GM18907 (cell line): ENCODE results near the gene ZNF561.
"Not testable (repeated sequence)": the region's sequence is repeated elsewhere in the genome, so short reads cannot be mapped to it uniquely, and the experiment has no call there.

Source experiments
- ATAC-seq: cut with Tn5 transposase; IDR thresholded peaks from one replicate; pipeline ENCODE4 v1.9.1; 2021; ENCODE audit warnings: mild to moderate bottlenecking, moderate library complexity; ENCODE audit not compliant: unreplicated experiment

The ZNF561 gene

DNA sequence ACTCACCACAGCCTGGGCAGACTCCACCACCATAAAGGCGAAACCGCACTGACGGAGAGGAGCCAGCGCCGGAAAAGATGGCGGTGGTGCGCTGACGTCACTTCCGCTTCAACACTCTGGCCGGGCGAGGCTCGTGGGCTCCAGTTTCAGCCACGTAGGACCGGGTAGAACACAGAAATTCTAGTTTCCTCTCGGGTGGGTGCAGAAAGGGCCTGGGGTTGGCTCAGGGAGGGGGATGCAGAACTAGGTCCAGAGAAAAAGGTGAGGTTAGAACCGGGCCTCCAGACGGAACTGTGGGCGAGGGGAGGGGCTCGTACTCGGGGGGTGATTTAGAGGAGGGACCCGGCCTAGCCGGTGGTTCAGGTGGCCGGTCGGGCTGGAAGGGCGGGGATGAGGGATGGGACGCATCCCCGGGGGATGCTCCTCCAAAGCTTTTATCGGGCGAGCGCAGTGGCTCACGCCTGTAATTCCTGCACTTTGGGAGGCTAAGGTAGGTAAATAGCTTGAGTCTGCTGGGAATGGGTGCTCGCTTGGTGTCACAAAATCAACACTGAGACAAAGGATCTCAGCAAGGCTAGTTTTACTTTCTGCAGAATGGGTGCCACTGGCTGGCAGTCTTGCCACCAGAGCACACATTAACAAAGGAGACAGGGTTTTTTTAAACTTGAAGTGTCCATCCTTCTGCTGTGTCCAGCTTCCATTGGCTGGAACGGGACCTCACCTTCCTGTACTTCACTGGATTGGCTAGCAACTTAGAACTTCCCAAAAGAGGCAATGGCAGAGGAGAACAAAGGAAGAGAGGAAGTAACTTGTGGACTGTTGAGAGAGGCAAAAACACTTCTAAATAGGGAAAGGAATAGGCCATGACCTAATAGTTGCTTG, at the start of gene ZNF561:
Gene ZNF561 (minus strand): TSS at position 77 of the 882 bp plus-strand sequence. CDS start 1,776 bp downstream, outside the sequence.
- peak; percentile 81 for ATAC-seq

DNA sequence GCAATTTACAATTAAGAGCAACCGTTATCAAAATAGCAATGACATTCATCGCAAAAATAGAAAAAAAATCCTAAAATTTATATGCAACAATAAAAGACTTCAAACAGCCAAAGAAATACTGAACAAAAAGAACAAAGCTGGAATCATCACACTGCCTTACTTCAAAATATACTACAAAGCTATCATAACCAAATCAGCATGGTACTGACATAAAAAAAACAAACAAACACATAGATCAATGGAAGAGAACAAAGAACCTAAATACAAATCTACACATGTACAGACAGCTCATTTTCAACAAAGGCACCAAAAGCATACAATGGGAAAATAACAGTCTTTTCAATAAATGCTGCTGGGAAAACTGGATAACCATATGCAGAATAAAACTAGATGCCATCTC, 47.5 kb upstream of the ZNF561 start:
- no peak for ATAC-seq

DNA sequence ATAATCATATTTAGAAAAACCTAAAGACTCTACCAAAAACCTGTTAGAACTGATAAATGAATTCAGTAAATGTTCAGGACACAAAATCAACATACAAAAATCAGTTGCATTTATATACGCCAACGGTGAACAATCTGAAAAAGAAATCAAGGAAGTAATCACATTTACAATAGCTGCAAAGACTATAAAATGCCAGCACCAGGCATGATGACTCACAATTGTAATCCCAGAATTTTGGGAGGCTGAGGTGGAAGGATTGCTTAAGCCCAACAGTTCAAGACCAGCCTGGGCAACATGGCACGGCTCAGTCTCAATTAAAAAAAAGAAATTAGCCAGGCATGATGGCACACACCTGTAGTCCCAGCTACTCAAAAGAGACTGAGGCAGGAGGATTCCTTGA, 46.9 kb upstream of the ZNF561 start:
- ATAC-seq: no peak

DNA sequence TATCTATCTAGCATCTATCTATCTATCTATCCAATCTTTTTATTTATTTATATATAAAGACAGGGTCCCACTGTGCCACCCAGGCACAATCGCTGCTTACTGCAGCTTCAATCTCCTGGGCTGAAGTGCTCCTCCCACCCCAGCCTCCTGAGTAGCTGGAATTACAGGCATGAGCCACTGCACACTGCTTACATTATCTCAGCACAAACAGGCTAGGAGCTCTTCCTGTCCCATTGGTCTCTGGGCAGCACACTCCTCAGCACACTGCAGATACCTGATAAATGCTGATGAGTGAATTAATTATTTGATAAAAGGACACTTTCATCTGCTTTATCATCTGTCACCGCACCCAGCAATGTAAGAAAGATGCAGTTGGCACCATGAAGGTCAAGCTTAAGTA, 37.7 kb upstream of the ZNF561 start:
- no peak for ATAC-seq

DNA sequence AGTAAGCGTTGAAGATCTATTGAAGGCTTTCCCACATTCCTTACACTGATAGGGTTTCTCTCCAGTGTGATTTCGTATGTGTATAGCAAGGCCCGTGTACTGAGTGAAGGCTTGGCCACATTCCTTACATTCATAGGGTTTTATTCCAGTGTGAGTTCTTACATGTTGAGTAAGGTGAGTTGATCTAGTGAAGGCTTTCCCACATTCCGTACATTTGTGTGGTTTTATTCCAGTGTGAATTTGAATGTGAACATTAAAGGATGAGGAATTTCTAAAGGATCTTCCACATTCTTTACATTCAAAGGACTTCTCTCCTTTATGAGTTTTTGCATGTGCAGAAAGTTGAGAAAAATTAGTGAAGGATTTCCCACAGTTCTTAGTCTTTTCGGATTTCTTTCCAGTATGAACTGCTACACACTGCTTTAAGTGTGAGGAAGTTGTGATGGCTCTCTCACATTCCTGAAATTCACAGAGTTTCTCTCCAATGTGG, 32.1 kb upstream of the ZNF561 start:
- ATAC-seq: not testable (repeated sequence)

DNA sequence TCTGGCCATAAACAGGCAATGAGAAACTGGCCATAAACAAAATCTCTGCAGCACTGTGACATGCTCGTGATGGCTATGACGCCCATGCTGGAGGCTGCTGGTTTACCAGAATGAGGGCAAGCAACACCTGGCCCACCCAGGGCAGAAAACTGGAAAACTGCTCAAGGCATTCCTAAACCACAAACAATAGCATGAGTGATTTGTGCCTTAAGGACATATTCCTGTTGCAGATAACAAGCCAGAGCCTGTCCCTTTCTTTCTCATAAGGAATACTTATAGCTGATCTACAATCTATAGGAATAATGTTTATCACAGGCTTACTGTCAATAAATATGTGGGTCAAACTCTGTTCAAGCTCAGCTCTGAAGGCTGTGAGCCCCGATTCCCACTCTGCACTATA, 30.4 kb upstream of the ZNF561 start:
- ATAC-seq: not testable (repeated sequence)

DNA sequence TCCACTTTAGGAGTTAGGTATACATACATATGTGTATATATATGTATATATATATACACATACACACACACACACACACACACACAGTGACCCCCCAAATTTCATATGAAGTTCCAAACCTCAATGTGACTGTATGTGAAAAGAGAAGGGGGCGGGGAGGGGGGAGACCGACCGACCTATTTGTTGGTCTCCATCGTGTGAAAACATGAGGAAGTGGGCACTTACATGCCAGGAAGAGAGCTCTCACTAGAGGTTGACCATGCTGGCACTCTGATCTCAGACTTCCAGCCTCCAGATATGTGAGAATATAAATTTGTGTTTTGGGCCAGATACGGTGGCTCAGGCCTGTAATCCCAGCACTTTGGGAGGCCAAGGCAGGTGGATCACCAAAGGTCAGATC, 29.3 kb upstream of the ZNF561 start:
- no peak for ATAC-seq

DNA sequence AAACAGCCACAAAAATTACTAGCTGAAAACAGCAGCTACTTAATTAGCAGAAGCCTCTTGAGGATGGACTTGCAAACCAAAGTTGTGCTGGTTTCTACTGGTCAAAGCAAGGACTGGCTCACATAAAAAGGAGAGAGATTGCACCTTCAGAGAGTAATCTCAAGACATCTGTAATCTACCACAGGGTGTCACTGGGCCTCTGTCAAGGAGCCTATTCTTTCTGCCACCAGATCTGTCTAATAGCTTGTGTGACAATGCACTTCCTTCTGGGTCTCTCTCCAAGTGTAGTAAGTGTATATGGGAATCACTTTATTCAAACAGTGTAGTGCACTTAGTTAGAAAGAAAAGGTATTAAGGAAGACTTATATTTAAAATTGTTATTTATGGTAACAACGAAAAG, 24.4 kb upstream of the ZNF561 start:
- ATAC-seq: no peak

DNA sequence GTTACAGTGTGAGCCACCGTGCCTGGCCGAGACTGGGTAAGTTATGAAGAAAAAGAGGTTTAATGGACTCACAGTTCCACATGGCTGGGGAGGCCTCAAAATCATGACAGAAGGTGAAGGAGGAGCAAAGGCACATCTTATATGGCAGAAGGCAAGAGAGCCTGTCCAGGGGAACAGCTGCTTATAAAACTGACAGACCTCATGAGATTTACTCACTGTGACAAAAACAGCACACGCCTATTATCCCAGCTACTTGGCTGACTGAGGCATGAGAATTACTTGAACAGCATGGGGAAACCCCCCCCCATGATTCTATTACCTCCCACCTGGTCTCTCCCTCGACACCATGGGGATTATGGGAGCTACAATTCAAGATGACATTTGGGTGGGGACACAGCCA, 23.4 kb upstream of the ZNF561 start:
- ATAC-seq: no peak

DNA sequence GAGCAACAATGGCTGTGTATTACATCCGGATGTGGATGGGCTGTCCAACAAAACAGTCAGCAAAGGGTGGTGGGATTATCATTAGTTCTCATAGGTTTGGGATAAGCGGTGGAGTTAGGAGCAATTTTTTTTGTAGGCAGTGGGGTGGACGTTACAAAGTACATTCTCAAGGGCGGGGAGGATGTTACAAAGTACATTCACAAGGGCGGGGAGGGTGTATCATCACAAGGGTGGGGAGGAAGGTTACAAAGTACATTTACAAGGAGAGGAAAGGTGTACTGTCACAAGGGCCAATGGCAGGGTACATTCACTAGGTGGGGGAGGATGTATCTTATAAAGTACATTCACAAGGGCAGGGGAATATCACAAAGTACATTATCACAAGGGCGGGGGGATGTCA, 20.8 kb upstream of the ZNF561 start:
- ATAC-seq: no peak

DNA sequence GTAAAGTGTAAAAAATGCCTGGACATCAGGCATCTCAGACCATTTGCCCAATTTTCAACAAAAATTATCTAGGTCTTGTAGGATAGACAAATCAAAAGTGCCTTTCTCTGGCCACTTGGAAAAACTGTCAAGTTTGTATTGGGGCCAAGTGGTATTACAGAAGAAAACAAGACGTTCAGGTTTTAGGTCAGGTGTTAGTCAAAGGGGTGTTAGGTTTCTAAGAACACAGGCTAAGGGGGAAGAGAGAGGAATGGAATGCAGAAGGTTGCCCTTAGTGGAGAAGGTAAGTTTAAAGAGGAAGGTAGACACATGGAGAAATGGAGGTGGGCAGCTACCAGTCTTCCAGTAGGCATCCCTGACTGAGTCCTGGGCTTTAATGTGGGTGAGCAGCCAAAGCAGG, 19.9 kb upstream of the ZNF561 start:
- ATAC-seq: no peak

DNA sequence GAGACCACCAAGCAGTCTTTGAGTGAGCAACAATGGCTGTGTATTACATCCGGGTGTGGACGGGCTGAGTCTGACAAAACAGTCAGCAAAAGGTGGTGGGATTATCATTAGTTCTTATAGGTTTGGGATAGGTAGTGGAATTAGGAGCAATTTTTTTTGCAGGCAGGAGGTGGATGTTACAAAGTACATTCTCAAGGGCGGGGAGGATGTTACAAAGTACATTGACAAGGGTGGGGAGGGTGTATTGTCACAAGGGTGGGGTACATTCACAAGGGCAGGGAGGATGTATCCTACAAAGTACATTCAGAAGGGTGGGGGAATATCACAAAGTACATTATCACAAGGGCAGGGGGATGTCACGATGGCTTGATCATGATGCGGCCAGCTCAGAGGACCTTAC, 15.0 kb upstream of the ZNF561 start:
- no peak for ATAC-seq

DNA sequence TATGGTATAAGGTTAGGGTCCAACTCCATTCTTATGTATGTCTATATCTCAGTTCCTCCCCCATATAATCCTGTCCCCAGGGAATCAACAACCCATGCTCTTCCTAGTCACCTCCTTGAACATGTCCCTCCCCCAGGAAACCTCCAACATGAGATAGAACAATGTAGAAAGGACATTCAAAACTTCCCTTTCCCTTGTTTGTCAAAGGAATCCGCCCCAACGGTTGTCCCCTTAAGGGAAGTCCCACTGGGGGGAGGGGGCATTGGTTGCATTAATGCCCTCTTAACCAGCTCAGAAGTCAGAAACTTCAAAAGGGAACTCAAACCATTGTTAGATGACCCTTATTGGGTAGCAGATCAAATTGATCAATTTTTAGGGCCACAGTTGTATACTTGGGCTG, 6.8 kb upstream of the ZNF561 start:
- ATAC-seq: no peak

DNA sequence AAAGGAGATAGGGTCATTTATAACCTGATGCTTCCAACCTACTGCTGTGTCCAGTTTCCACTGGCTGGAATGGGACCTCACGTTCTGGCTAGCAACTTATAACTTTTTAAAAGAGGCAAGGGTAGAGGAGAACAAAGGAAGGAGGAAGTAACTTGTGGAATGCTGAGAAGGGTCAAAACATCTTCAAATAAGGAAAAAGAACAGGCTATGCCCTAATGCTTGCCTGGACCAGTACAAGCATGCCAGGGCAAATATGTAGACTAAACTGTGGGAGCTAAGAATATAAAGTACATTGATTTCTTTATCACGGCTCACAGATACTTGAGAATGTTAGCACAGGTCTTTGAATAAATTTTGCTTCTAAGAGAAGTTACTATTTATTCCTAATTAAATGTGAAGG, 1.5 kb upstream of the ZNF561 start:
- no peak for ATAC-seq

DNA sequence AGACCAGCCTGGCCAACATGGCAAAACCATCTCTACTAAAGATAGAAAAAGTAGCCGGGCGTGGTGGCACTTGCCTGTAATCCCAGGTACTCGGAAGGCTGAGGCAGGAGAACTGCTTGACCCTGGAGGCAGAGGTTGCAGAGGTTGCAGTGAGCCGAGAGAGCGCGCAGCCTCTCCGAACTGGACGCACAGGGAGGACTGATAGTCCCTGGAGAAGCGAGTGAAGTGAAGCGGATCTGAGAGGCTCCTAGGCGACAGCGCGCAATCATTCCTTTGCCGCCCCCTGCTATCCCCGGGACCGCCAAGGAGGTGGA, 233 bp downstream of the ZNF561 start:
- ATAC-seq: no peak

DNA sequence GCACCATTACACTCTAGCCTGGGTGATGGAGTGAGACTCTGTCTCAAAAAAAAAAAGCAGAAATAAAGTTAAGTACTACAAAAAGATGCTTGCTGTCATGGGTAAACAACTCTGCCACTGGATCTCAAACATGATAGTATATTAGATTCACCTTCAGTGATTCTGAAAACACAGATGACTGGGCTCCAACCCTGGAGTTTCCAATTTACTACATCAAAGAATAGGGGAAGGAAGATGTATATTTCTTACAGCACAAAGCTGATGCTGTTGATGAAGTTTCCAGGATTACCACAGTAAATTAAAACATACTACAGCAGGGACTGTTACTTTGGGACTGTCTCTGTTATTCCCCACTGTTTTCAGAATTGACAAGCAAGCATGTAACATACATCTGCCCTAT, 5.2 kb downstream of the ZNF561 start:
- no peak for ATAC-seq

DNA sequence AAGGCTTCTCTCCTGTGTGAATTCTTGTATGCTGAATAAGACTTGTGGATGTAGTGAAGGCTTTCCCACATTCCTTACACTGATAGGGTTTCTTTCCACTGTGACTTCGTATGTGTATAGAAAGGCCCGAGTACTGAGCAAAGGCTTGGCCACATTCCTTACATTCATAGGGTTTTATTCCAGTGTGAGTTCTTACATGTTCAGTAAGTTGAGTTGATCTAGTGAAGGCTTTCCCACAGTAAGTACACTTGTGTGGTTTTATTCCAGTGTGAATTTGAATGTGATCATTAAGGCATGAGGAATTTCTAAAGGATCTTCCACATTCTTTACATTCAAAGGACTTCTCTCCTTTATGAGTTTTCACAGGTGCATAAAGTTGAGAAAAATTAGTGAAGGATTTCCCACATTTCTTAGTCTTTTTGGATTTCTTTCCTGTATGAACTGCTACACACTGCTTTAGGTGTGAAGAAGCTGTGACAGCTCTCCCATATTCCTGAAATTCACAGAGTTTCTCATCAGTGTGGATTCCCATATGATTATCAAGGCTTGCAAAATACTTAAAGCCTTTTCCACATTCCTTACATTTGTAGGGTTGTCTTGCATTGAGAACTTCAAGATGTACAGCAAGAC, 10.4 kb downstream of the ZNF561 start:
- no peak for ATAC-seq

DNA sequence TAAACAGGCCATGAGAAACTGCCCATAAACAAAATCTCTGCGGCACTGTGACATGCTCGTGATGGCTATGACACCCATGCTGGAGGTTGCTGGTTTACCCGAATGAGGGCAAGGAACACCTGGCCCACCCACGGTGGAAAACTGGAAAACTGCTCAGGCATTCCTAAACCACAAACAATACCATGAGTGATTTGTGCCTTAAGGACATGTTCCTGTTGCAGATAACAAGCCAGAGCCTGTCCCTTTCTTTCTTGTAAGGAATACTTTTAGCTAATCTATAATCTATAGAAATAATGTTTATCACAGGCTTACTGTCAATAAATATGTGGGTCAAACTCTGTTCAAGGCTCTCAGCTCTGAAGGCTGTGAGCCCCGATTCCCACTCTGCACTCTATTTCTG, 12.1 kb downstream of the ZNF561 start:
- ATAC-seq: no peak

DNA sequence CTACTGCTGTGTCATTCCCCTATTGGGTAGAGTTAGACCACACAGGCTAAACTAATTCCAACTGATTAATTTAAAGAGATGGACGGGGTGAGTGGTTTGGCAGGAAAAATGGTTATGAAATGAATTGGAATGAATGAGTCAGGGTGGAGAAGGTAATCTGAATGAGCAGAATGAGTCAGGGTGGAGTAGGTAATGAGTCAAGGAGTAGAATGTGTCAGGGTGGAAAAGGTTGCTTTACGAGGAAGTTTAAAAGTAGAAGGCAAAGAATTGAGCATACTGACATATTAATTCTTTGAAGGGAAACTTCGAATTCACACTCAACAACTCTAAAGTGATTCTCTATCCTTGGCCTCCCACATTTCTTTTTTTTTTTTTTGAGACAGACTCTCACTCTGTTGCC, 24.0 kb downstream of the ZNF561 start:
- ATAC-seq: no peak

DNA sequence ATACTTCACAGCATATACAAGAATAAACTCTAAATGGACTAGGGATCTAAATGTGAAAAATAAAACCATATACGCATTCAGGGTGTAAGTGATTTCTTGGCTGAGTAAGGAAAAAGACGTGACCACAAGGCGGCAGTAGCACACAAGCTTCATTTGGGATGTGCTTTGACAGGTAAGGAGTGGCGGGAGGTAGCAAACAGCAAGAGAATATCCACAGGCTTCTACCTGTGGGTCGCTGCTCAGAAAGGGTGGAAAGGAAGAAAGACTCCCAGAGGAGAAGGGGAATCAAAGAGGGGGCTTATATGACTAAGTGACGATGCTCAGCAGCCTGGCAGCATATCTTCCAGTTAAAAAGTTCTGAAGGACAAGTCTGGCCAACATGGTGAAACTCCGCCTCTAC, 34.3 kb downstream of the ZNF561 start:
- ATAC-seq: no peak

DNA sequence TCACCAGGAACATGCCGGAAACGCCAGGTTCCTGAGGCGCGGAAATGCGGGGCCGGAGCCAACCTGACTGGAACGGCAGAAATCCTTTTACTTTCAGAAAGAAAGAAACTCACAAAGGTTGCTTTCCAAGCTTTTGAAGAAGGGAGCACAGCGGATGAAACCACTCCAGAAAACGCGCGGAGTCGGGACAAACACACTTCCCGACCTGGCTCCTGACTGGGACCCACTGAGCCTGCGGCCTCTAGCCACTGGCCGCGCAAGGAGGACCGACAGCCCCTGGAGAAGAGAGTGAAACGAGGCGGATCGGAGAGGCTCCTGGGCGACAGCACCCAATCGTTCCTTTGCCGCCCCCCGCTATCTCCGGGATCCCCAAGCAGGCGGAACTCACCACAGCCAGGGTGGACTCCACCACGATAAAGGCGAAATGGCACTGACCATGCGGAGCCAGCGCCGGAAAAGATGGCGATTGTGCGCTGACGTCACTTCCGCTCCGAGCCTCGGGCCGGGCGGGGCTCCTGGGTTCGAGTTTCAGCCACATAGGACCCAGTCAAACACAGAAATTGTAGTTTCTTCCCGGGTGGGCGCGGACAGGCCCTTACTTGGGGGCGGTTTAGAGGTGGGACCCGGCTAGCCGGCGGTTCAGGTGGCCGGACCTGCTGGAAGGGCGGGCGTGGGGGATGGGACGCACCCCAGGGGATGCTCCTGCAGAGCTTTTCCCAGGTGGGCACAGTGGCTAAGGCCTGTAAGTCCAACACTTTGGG, 36.8 kb downstream of the ZNF561 start, which contains the start of gene ZNF121:
Gene ZNF121 (minus strand): TSS at position 432 of the 761 bp plus-strand sequence. CDS start 16,407 bp downstream, outside the sequence.
- ATAC-seq: peak; percentile 84
